IMR-90 (cell line): ENCODE data around the gene MRTFA. TPM values are rescaled to one million over a fixed set of nuclear protein-coding genes. Genes with fewer than 3 reads are reported as not detected.

Experiments
- ATAC-seq: fragments of 200-7000 bp; cut with Tn5 transposase; 2 replicates; pipeline ENCODE4 v1.9.1; 2020; ENCODE audit warnings: low read depth, mild to moderate bottlenecking, moderate library complexity
- BruUV-seq: library from RNA; stranded (reverse); fragments of 400-500 nt; replicated peaks from 2 replicates; lab custom pipeline; 2021; lab: Mats Ljungman, UMichigan
- CTCF ChIA-PET: fragments of 300-600 bp; formaldehyde crosslinking; extraction: SDS; loops from one replicate; lab custom pipeline; 2021; ENCODE audit warnings: antibody characterized with exemption; lab: Yijun Ruan, JAX
- POLR2A ChIA-PET: fragments of 300-600 bp; sonication (Branson Sonifier 250); formaldehyde crosslinking; loops from one replicate; lab custom pipeline; 2022; ENCODE audit warnings: antibody characterized with exemption; ENCODE audit not compliant: unreplicated experiment; lab: Charles Lee
- DNase-seq: peaks from one replicate; pipeline ENCODE4 v3.0.0; 2013
- H2AFZ ChIP-seq: replicated peaks from 2 replicates; pipeline ENCODE3; 2013; ENCODE audit warnings: low read length, mild to moderate bottlenecking; ENCODE audit not compliant: poor library complexity
- H2AK5ac ChIP-seq: 2 replicates; pipeline ENCODE4 v1.6.1; 2013; ENCODE audit warnings: low read depth, low read length, inconsistent platforms
- H2AK9ac ChIP-seq: replicated peaks from 2 replicates; pipeline ENCODE3; 2013; ENCODE audit warnings: mild to moderate bottlenecking, low read depth, low read length, moderate library complexity; ENCODE audit not compliant: poor library complexity
- H2BK120ac ChIP-seq: 2 replicates; pipeline ENCODE4 v1.6.1; 2013; ENCODE audit warnings: low read depth, low read length, inconsistent platforms
- H2BK15ac ChIP-seq: 3 replicates; pipeline ENCODE4 v1.6.1; 2013; ENCODE audit warnings: low read depth, low read length, inconsistent platforms
- H2BK20ac ChIP-seq: 2 replicates; pipeline ENCODE4 v1.6.1; 2013; ENCODE audit warnings: low read depth, mild to moderate bottlenecking, inconsistent platforms, low read length, moderate library complexity
- H2BK5ac ChIP-seq: 2 replicates; pipeline ENCODE4 v1.6.1; 2013; ENCODE audit warnings: mild to moderate bottlenecking, low read depth, low read length, inconsistent platforms; ENCODE audit not compliant: poor library complexity, severe bottlenecking
- H3K14ac ChIP-seq: replicated peaks from 2 replicates; pipeline ENCODE4 v1.6.1; 2013; ENCODE audit warnings: low read depth, low read length, inconsistent platforms
- H3K18ac ChIP-seq: 2 replicates; pipeline ENCODE4 v1.6.1; 2013; ENCODE audit warnings: low read depth, low read length, control low read depth
- H3K23ac ChIP-seq: 2 replicates; pipeline ENCODE4 v1.6.1; 2013; ENCODE audit warnings: low read depth, low read length, inconsistent platforms
- H3K27ac ChIP-seq: 2 replicates; pipeline ENCODE4 v1.5.1; 2013; ENCODE audit warnings: mild to moderate bottlenecking, control low read depth, low read length; ENCODE audit not compliant: insufficient read depth
- H3K27me3 ChIP-seq: 2 replicates; pipeline ENCODE4 v1.6.1; 2013; ENCODE audit warnings: low read length; ENCODE audit not compliant: control insufficient read depth, insufficient read depth
- H3K36me3 ChIP-seq: 2 replicates; pipeline ENCODE4 v1.6.1; 2013; ENCODE audit warnings: low read length, mixed read lengths; ENCODE audit not compliant: control insufficient read depth, insufficient read depth
- H3K4ac ChIP-seq: 2 replicates; pipeline ENCODE4 v1.6.1; 2013; ENCODE audit warnings: low read depth, low read length, inconsistent platforms
- H3K4me1 ChIP-seq: 2 replicates; pipeline ENCODE4 v1.6.1; 2013; ENCODE audit warnings: low read length, mixed read lengths; ENCODE audit not compliant: control insufficient read depth, insufficient read depth
- H3K4me2 ChIP-seq: 2 replicates; pipeline ENCODE4 v1.6.1; 2013; ENCODE audit warnings: low read depth, mild to moderate bottlenecking, control low read depth, low read length, moderate library complexity
- H3K4me3 ChIP-seq: 2 replicates; pipeline ENCODE4 v1.5.1; 2013; ENCODE audit warnings: low read depth, mild to moderate bottlenecking, control low read depth, low read length, moderate library complexity; ENCODE audit not compliant: insufficient read depth
- H3K56ac ChIP-seq: 2 replicates; pipeline ENCODE4 v1.6.1; 2013; ENCODE audit warnings: low read length, inconsistent platforms; ENCODE audit not compliant: insufficient read depth; ENCODE audit errors: extremely low read depth
- H3K79me1 ChIP-seq, 2 experiments: 2 replicates each; pipeline ENCODE4 v1.6.1; 2013; ENCODE audit warnings: low read length in 2 of 2, inconsistent platforms in 1 of 2, low read depth in 1 of 2
- H3K9ac ChIP-seq: 2 replicates; pipeline ENCODE4 v1.6.1; 2013; ENCODE audit warnings: low read depth, low read length, control low read depth
- H3K9me1 ChIP-seq: 2 replicates; pipeline ENCODE4 v1.6.1; 2013; ENCODE audit warnings: low read length, inconsistent platforms; ENCODE audit not compliant: insufficient read depth
- H3K9me3 ChIP-seq: 2 replicates; pipeline ENCODE4 v1.6.1; 2013; ENCODE audit warnings: low read length; ENCODE audit not compliant: control insufficient read depth, insufficient read depth
- H4K20me1 ChIP-seq: 2 replicates; pipeline ENCODE4 v1.6.1; 2013; ENCODE audit warnings: low read length, inconsistent platforms; ENCODE audit not compliant: insufficient read depth
- H4K5ac ChIP-seq: 2 replicates; pipeline ENCODE4 v1.6.1; 2013; ENCODE audit warnings: mild to moderate bottlenecking, low read depth, low read length, control low read depth
- H4K8ac ChIP-seq, 2 experiments: 2 replicates each; pipeline ENCODE4 v1.6.1; 2013; ENCODE audit warnings: low read depth in 2 of 2, low read length in 2 of 2, control low read depth in 1 of 2, inconsistent platforms in 1 of 2
- H4K91ac ChIP-seq: 2 replicates; pipeline ENCODE4 v1.6.1; 2013; ENCODE audit warnings: low read depth, low read length, inconsistent platforms; ENCODE audit not compliant: insufficient read depth
- FOS ChIP-seq: fragments of 150-350 bp; IDR thresholded peaks from 2 replicates; pipeline ENCODE4 v1.6.1; 2016; ENCODE audit warnings: low read depth, low read length
- MAFK ChIP-seq: IDR thresholded peaks from 2 replicates; pipeline ENCODE4 v1.6.1; 2012; ENCODE audit warnings: low read depth, low read length, improper control_type of control experiment
- RCOR1 ChIP-seq: IDR thresholded peaks from 2 replicates; pipeline ENCODE4 v1.6.1; 2012; ENCODE audit warnings: mild to moderate bottlenecking, low read length, improper control_type of control experiment; ENCODE audit not compliant: insufficient replicate concordance
- WGBS, 2 experiments: methylation state at CpG; one replicate each; pipeline versions ENCODE4 v1.1.5 to v1.1.7; 2013; ENCODE audit warnings: missing lambda C conversion rate in 2 of 2; ENCODE audit not compliant: insufficient read length in 1 of 2; ENCODE audit errors: extremely low coverage in 2 of 2; 5-methylcytosine and 5-hydroxymethylcytosine counted together
- dilution Hi-C: fragments of 300-500 bp; cut with HindIII; formaldehyde crosslinking; loops from one replicate; pipeline ENCODE4 v1.14.3; 2018; ENCODE audit warnings: low sequenced_read_pairs; ENCODE audit not compliant: unreplicated experiment
- in situ Hi-C: fragments of 300-500 bp; cut with MboI; formaldehyde crosslinking; loops from 3 replicates; pipeline ENCODE4 v1.14.3; 2019; ENCODE audit warnings: low sequenced_read_pairs, inconsistent platforms, mixed read lengths
- intact Hi-C: fragments of 100-400 bp; cut with micrococcal nuclease; formaldehyde crosslinking; loops from 2 replicates; pipeline ENCODE4 v1.10.0; 2022
- polyA plus RNA-seq, 3 experiments: library from polyadenylated mRNA; depleted of rRNA; stranded (reverse); fragments of >200 nt; gene quantifications; 2 replicates each; pipeline ENCODE4 v1.2.3, GENCODE V29; 2012; ENCODE audit warnings: low replicate concordance in 1 of 3
- total RNA-seq: library from RNA; depleted of rRNA; stranded (reverse); fragments of >200 nt; gene quantifications from 2 replicates; pipeline ENCODE4 v1.2.3, GENCODE V29; 2012

Gene MRTFA
- total and polyA plus RNA-seq, 2 of the 4 experiments (the other 2 are of a cell fraction): 12.5 to 17.2 TPM

DNA sequence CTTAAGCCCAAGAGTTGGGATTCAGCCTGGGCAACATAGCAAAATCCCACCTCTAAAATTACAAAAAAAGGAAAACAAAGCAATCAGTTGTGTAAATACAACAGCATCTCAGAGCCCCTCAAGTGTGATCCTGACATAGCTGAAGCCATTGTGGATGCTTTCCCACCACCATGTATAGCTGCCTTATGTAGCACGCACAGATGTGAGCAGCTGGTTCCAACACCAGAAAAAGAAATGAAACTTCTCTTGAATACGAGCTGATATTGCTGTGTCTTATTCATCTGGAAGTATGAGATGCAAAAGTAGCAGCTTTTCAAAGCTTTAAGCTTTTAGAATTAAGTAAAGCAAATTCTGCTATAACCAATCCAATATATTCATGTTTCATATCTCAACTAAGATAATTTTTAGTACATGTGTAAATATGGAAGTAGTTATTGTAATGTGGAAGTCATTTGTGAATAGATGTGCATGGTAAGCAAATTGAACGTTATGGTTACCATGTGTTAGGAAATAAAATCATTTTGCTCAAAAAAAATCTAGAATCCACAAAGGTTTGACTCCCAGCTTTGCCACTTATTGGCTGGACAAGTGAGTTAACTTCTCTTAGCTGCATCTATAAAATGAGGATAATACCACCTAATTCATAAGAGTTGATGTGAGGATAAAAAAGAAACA lies 203.0 kb downstream of the MRTFA start:
- intact Hi-C loops: no loop called here

More for the DNA sequence above, 203.0 kb downstream of the MRTFA start:
- Histone ChIP-seq H4K91ac (no peak overlapping the region), H3K36me3 (peaks cover 29% of the 10 kb centered on the region), H4K20me1 (peaks cover 25% of the 10 kb centered on the region), H3K14ac (no peak overlapping the region), H3K4ac (no peak overlapping the region), H3K4me1 (peaks cover 24% of the 10 kb centered on the region), H4K8ac (peak overlapping the region in 1 of 2 experiments; percentile 47; a peak in 1 of 4 replicates), H2BK15ac (no peak overlapping the region), H2AK5ac (no peak overlapping the region), H2BK20ac (no peak overlapping the region), H3K4me2 (no peak overlapping the region), H3K27me3 (no peaks in the 10 kb centered on the region), H3K18ac (no peak overlapping the region), H4K5ac (no peak overlapping the region; the same call in 1 of the 2 replicates), H2AK9ac (no peak overlapping the region), H2BK120ac (no peak overlapping the region), H3K9me3 (no peaks in the 10 kb centered on the region), H3K56ac (no peak overlapping the region), H3K4me3 (no peak overlapping the region), H3K27ac (no peak overlapping the region), H2BK5ac (no peak overlapping the region), H3K9me1 (peaks cover 28% of the 10 kb centered on the region), H2AFZ (no peak overlapping the region), H3K9ac (no peak overlapping the region), H3K23ac (no peak overlapping the region), H3K79me1 (peaks cover 44 to 85% of the 10 kb centered on the region in 2 experiments)
- no peak for ATAC-seq
- dilution Hi-C loops (no loop called here), in situ Hi-C loops (loop anchor here (5.0 to 25.0 kb wide), 2 partner anchors 209 to 454 kb away; no protein-coding TSS in a partner anchor)
- ChIA-PET POLR2A (no interaction called here), CTCF (interaction anchor here (0.5 kb wide), 1 partner anchor 94 kb away, joined by 3 read pairs; no protein-coding TSS in a partner anchor)
- no CpG with 5 or more reads among the region's 3 CpGs for WGBS, 2 experiments
- 0 out of 2 replicates have a peak, but pooled peaks have one; percentile 26 for TF ChIP-seq MAFK
- no peak for TF ChIP-seq RCOR1
- no peak for TF ChIP-seq FOS
- no TSS peak for BruUV-seq
- no peak for DNase-seq
